Keratinocyte (primary cell): ENCODE measurements around the gene PCMTD2. TPM values are rescaled to one million over a fixed set of nuclear protein-coding genes. Genes with fewer than 3 reads are reported as not detected.

ENCODE experiments used
- DNase-seq: peaks from one replicate; pipeline ENCODE4 v3.0.0-alpha.2; 2011; ENCODE audit warnings: low read depth, missing footprints, low spot score
- FAIRE-seq: peaks from 2 replicates; lab custom pipeline; 2011; peaks lifted over from hg19 to GRCh38; lab: Jason Lieb, UNC
- H2AFZ ChIP-seq: 2 replicates; pipeline ENCODE4 v1.6.0; 2012; ENCODE audit warnings: low read length, control low read depth, inconsistent platforms; ENCODE audit not compliant: control insufficient read depth
- H3K27ac ChIP-seq: 2 replicates; pipeline ENCODE4 v1.5.1; 2011; ENCODE audit warnings: low read length; ENCODE audit not compliant: control insufficient read depth, insufficient read depth
- H3K27me3 ChIP-seq: 3 replicates; pipeline ENCODE4 v1.6.0; 2011; ENCODE audit warnings: low read length; ENCODE audit not compliant: control insufficient read depth, insufficient read depth; ENCODE audit errors: extremely low read depth
- H3K36me3 ChIP-seq, 2 experiments: 2 replicates in 1 of 2; 3 replicates in 1 of 2; pipeline ENCODE4 v1.5.1; 2011; ENCODE audit warnings: low read length in 2 of 2, mild to moderate bottlenecking in 1 of 2; ENCODE audit not compliant: control insufficient read depth in 2 of 2, insufficient read depth in 2 of 2; ENCODE audit errors: extremely low read depth in 1 of 2
- H3K4me1 ChIP-seq: 3 replicates; pipeline ENCODE4 v1.5.1; 2011; ENCODE audit warnings: low read length; ENCODE audit not compliant: control insufficient read depth, insufficient read depth; ENCODE audit errors: extremely low read depth
- H3K4me2 ChIP-seq: 3 replicates; pipeline ENCODE4 v1.6.0; 2011; ENCODE audit warnings: low read depth, low read length; ENCODE audit not compliant: control insufficient read depth, insufficient read depth; ENCODE audit errors: extremely low read depth
- H3K4me3 ChIP-seq, 3 experiments: fragments of 200-600 bp in 1 of 3; sonication (generic) in 1 of 3; 2 replicates in 2 of 3; 3 replicates in 1 of 3; pipeline ENCODE4 v1.5.1; 2011 to 2016; ENCODE audit warnings: low read length in 3 of 3, mild to moderate bottlenecking in 3 of 3, control low read depth in 2 of 3, inconsistent platforms in 1 of 3, low read depth in 1 of 3, mixed read lengths in 1 of 3, mixed run types in 1 of 3, moderate library complexity in 1 of 3; ENCODE audit not compliant: control insufficient read depth in 2 of 3, insufficient read depth in 2 of 3; ENCODE audit errors: extremely low read depth in 1 of 3
- H3K79me2 ChIP-seq: 2 replicates; pipeline ENCODE4 v1.6.0; 2012; ENCODE audit warnings: low read length; ENCODE audit not compliant: control insufficient read depth, insufficient read depth
- H3K9ac ChIP-seq: 3 replicates; pipeline ENCODE4 v1.6.0; 2011; ENCODE audit warnings: low read length; ENCODE audit not compliant: control insufficient read depth, insufficient read depth; ENCODE audit errors: extremely low read depth
- H3K9me1 ChIP-seq: 3 replicates; pipeline ENCODE4 v1.6.0; 2011; ENCODE audit warnings: low read length; ENCODE audit not compliant: control insufficient read depth, insufficient read depth; ENCODE audit errors: extremely low read depth
- H3K9me3 ChIP-seq: 2 replicates; pipeline ENCODE4 v1.5.1; 2012; ENCODE audit warnings: low read depth, low read length; ENCODE audit not compliant: control insufficient read depth
- H4K20me1 ChIP-seq: 3 replicates; pipeline ENCODE4 v1.6.0; 2011; ENCODE audit warnings: low read length; ENCODE audit not compliant: control insufficient read depth, insufficient read depth; ENCODE audit errors: extremely low read depth
- EZH2 ChIP-seq: IDR thresholded peaks from one replicate; pipeline ENCODE4 v1.6.1; 2012; ENCODE audit warnings: inconsistent platforms, mild to moderate bottlenecking, low read length, moderate library complexity
- dilution Hi-C: fragments of 300-500 bp; cut with MboI; formaldehyde crosslinking; loops from one replicate; pipeline ENCODE4 v1.7.0; 2020; ENCODE audit warnings: low sequenced_read_pairs; ENCODE audit not compliant: extremely low pct_ligation_motif_present
- polyA plus RNA-seq, 5 experiments: library from polyadenylated mRNA; depleted of rRNA in 3 of 5; stranded (reverse) in 3 of 5; stranded (forward) in 1 of 5; unstranded in 1 of 5; fragments of >200 nt; gene quantifications; 1 replicate in 1 of 5; 2 replicates in 3 of 5; 3 replicates in 1 of 5; pipeline versions ENCODE4 v1.2.1 to v1.2.3, GENCODE V29; 2011 to 2012; ENCODE audit warnings: missing spikeins in 2 of 5, low read depth in 1 of 5, low replicate concordance in 1 of 5
- TF ChIP-seq, protein P1 (sequence below), 3 experiments: IDR thresholded peaks in 1 of 3; conservative IDR thresholded peaks in 1 of 3; optimal IDR thresholded peaks in 1 of 3; 2 replicates in 2 of 3; 3 replicates in 1 of 3; pipeline versions ENCODE3 to v1.5.1; 2011; ENCODE audit warnings: low read length in 3 of 3, mild to moderate bottlenecking in 3 of 3, moderate library complexity in 2 of 3, control low read depth in 1 of 3, inconsistent platforms in 1 of 3; ENCODE audit not compliant: insufficient read depth in 2 of 3; ENCODE audit errors: extremely low read depth in 1 of 3

The PCMTD2 gene
- polyA plus RNA-seq, 1 donor (not counting 4 experiments of a cell fraction or from before 2014, with no cell fraction given), result 25.8 TPM

DNA sequence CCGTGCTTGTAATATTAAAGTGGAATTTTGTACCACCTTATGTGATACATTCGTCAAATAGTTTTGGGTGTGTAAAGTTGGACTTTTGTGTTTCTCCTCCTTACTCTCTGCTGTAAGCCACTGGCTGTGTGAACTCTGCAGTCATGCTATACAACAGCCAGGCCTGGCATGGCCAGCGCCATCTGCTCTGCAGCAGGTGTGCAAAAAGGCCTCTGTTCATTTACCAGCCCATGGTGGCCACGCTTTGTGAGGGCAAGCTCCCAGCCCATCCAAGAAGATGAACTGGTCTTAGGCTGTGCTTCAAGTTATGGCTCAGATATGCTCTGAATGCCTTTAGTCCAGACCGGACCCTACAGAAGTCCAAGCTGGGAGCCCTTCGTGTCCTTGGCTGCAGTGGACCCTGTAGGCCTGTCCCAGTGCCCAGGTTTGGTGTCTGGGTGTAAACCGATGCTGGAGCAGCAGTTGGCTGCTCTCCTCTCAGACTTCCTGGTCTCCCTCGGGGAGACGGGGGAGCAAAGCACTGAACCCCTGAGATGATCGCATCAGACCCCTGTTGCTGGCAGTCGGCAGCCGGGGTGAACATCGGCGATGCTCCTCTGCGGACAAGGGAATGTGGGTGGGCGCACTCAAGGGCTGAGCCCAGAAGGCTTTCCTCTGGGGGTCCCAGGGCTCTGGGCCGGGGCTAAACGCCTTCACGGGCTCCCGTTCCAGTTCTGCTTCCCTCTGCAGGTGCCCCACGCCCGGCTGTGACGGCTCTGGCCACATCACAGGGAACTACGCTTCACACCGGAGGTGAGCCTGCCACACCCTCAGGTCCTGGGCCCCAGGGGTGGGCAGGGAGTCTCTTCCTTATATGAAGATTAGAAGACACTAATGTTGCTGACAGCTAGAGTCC lies 28.6 kb upstream of the PCMTD2 start:
- FAIRE-seq (no peak), DNase-seq (no peak)
- Histone ChIP-seq H3K27me3 (peaks cover 20% of the 10 kb centered on the region), H3K4me2 (no peak overlapping the region), H3K36me3 (no peaks in the 10 kb centered on the region), H3K9me3 (no peaks in the 10 kb centered on the region), H4K20me1 (no peaks in the 10 kb centered on the region), H3K9ac (no peak overlapping the region), H3K9me1 (no peaks in the 10 kb centered on the region), H3K4me3 (no peak overlapping the region), H3K27ac (no peak overlapping the region), H3K79me2 (no peaks in the 10 kb centered on the region), H2AFZ (no peak overlapping the region), H3K4me1 (peaks cover 25% of the 10 kb centered on the region)
- dilution Hi-C loops, result no loop called here
- TF ChIP-seq, protein P1, sequence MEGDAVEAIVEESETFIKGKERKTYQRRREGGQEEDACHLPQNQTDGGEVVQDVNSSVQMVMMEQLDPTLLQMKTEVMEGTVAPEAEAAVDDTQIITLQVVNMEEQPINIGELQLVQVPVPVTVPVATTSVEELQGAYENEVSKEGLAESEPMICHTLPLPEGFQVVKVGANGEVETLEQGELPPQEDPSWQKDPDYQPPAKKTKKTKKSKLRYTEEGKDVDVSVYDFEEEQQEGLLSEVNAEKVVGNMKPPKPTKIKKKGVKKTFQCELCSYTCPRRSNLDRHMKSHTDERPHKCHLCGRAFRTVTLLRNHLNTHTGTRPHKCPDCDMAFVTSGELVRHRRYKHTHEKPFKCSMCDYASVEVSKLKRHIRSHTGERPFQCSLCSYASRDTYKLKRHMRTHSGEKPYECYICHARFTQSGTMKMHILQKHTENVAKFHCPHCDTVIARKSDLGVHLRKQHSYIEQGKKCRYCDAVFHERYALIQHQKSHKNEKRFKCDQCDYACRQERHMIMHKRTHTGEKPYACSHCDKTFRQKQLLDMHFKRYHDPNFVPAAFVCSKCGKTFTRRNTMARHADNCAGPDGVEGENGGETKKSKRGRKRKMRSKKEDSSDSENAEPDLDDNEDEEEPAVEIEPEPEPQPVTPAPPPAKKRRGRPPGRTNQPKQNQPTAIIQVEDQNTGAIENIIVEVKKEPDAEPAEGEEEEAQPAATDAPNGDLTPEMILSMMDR (optimal IDR thresholded peaks at IDR 0.05 in 1 of 3, IDR thresholded peaks at IDR 0.05 in 1 of 3, conservative IDR thresholded peaks at IDR 0.05 in 1 of 3; ENCODE audit: extremely low read depth in 1 of 3, insufficient read depth in 2 of 3, low read length in 3 of 3), result no peak
- TF ChIP-seq EZH2, result no peak

DNA sequence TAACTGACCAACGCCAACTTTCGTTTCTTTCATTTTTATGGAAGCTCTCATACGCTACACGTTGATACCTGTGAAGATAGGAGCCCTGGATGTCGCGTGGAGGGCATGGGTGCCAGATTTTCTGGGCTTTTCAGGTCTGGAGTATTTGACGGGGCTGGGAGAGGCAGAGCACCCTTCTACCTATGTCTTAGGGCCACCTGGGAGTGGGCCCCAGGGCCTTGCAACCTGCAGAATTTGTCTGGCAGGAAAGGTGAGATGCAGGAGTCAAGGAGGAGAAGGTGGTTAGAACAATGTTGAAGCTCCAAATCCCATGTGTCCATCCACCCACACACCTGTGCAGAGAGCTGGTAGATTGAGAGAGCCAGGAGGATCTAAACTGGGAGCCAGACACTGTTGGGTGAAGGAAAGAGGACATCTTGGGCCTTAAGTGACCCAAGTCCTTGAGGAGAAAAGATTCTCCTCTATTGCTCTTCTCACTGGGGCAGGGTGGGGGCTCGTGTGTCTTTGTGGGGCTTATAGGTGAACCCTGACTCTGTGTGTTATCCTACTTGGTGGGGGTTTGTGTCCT lies 27.4 kb upstream of the PCMTD2 start:
- FAIRE-seq (no peak), DNase-seq (no peak)
- Histone ChIP-seq H2AFZ (no peak overlapping the region), H3K4me3 (no peak overlapping the region), H3K4me1 (peaks cover 18% of the 10 kb centered on the region), H3K9ac (no peak overlapping the region), H4K20me1 (no peaks in the 10 kb centered on the region), H3K27ac (no peak overlapping the region), H3K9me3 (no peaks in the 10 kb centered on the region), H3K27me3 (peaks cover 20% of the 10 kb centered on the region), H3K9me1 (no peaks in the 10 kb centered on the region), H3K79me2 (no peaks in the 10 kb centered on the region), H3K4me2 (no peak overlapping the region), H3K36me3 (no peaks in the 10 kb centered on the region)
- TF ChIP-seq, protein P1 (optimal IDR thresholded peaks at IDR 0.05 in 1 of 3, IDR thresholded peaks at IDR 0.05 in 1 of 3, conservative IDR thresholded peaks at IDR 0.05 in 1 of 3; ENCODE audit: extremely low read depth in 1 of 3, insufficient read depth in 2 of 3, low read length in 3 of 3), result no peak
- dilution Hi-C loops, result no loop called here
